GM19239 (cell line): Measurements from ENCODE around the gene DIP2C.
"Not testable (repeated sequence)": the region's sequence is repeated elsewhere in the genome, so short reads cannot be mapped to it uniquely, and the experiment has no call there.

Experiments
- DNase-seq: peaks from one replicate; pipeline ENCODE4 v3.0.0; 2011; ENCODE audit warnings: low spot score; ENCODE audit not compliant: insufficient read length
- FAIRE-seq: peaks from 2 replicates; lab custom pipeline; 2011; peaks lifted over from hg19 to GRCh38; lab: Jason Lieb, UNC

Gene DIP2C

DNA sequence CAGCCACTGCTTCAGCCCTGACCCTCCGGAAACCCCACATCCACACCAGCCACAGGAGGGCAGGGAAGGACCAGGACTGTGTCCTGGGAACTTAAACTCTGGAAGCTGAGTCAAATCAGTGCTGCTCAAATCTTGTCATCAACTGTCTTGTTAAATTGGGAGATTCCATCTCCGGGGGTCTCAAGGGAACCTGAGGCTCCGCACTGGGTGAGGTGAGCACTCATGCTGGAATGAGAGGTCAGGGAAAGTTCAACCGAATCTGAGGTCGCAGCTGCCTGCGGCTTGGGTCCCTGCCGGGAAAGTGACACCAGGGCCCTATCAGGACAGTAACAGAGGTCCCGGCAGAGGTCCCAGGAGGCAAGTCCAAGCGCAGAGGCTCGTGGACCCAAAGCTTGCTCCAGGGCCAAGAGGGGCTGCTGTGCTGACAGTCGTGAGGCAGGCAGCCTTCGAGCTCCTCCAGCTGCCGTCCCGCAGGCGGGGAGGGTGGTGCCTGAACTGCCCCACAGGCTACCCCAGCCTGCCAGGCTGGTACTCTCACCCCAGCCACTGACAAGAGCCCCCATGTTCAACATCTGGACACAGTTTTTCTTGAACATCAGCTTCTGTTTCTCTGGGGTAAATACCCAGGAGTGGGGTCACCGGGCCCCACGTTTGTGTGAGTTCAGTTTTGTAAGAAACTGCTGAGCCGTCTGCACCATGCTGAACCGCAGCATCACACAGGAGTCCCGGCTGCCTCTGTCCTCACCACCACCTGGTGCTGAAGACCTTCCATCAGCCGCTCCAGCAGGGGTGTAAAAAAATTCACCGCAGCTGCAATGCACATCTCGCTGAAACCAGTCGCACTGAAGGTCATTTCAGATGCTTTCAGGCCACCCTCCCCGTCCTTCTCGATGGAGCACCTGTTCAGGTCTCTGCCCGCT, 101.0 kb downstream of the DIP2C start:
- DNase-seq: no peak

DNA sequence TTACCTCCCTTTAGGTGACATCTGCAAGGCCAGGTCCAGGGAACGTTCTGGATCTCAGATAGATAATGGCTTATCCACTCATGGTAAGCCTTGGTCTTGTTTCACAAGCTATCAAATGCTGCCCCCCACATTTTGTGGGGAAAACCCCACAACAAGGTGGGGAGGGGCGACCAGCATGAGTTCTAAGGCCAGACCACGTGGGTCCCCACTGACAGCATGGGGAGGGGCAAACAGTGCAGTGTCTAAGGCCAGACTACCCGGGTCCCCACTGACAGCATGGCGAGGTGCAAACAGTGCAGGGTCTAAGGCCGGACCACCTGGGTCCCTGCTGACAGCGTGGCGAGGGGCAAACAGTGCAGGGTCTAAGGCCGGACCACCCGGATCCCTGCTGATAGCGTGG, 102.8 kb downstream of the DIP2C start:
- FAIRE-seq (no peak), DNase-seq (no peak)

More for the DNA sequence above, 101.0 kb downstream of the DIP2C start:
- no peak for FAIRE-seq

DNA sequence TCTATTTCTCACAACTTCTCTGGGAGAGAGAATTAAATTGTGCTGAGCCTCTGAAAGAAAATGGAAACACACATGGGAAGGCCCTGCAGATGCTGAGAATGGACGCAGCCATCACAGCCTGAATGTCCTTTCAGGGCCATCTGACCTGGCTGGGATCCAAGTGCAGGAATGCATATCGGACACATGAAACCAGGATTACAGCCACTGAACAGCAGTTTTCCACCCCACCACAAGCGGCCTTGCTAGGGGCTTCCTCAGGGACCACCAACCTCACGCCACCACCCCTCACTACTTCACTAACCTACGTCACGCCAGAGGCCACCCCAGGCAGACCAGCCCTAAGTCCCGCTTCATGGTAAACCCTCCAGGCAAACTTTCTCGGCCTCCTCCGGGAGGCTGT, 103.3 kb downstream of the DIP2C start:
- FAIRE-seq (no peak), DNase-seq (no peak)

DNA sequence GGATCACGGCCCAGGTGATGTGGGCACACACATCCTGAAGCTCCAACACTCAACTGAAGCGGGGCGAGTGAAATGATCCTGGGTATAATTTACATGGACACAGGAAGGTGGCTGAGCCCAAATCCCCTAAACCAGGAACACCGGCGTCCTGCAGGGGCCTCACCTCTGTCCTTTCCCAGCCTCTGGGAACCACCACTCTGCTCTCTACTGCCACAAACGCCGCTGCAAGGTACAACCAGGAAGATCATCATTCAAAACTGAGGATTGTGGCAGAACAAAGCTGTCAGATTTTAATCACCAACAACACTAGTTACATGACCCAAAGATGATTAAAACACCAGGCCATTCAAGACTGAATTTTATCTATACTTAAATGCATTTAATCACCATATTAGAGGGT, 104.0 kb downstream of the DIP2C start:
- DNase-seq: no peak

DNA sequence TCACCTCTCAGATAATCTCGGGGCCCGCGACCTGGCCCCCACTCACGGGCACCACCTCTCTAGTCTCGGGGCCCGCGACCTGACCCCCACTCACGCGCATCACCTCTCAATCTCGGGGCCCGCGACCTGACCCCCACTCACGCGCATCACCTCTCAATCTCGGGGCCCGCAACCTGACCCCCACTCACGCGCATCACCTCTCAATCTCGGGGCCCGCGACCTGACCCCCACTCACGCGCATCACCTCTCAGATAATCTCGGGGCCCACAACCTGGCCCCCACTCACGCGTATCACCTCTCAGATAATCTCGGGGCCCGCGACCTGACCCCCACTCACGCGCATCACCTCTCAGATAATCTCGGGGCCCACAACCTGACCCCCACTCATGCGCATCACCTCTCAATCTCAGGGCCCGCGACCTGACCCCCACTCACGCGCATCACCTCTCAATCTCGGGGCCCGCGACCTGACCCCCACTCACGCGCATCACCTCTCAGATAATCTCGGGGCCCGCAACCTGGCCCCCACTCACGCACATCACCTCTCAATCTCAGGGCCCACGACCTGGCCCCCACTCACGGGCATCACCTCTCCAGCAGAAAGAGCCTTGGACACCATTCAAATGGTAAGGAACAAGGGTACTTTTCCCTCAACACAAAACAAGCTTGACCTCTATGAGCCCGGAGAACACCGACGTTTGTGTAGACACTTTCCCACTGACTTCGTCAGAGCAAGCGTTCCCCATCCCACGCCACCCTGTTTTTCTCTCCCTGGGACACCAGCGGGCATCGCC, 104.8 kb downstream of the DIP2C start:
- not testable (repeated sequence) for DNase-seq, FAIRE-seq

More for the DNA sequence above, 104.0 kb downstream of the DIP2C start:
- no peak for FAIRE-seq

DNA sequence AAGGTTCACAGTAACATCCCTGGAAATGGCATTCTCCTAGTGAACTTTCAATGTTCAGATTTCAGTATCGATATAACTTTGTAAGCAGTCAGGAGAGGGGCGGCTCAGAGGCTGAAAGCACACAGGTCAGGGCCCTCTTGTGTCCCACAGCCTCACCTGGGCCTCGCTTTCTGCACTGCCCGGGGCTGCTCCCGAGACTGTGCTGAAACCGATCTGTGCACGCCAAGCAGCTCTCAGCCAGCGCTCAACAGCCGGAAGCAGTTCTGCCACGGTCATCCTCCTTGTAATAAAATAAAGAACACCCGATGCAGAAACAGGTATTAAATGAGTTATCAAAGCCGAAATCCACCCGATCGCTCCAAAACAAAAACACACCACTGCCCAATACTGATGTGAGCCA, 106.0 kb downstream of the DIP2C start:
- DNase-seq: no peak

DNA sequence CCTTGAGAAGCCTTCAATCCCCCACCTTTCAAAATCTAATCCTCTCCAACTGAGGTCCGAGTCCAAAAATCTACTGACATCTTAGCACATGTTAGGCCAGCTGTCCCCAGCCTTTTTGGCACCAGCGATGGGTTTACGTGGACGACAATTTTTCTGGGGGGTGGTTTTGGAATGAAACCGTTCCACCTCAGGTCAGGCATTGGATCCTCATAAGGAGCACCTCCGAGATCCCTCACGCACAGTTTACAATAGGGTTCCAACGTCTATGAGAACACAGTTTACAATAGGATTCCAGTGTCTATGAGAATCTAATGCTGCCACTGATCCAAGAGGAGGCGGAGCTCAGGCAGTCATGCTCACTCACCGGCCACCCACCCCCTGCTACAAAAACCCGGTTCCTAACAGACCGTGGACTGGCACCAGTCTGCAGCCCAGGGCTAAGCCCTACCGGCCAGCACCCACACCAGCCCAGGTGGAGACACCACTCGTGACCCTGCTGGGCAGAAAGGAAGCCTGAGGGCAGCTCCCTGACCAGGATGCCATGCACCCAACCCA, 107.6 kb downstream of the DIP2C start:
- FAIRE-seq: no peak
- no peak for DNase-seq

More for the DNA sequence above, 106.0 kb downstream of the DIP2C start:
- FAIRE-seq: no peak

DNA sequence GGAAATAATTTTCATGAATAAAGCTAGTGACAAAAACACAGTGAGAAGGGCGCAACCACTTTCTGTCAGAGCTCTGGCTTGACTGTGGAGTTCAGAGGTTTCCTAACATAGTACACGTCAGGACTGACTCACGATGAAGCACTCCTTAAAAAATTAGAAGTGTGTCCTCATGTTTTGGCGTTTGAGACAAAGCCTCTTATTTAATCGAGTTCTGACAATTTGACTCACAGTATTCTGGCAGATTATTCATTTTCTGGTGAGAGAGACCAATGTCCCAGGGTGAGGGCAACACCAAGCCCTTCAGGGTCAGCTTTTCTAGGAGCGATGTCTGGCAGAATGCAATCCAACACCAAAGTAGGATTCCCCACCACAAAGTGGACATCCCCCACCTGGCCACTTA, 108.7 kb downstream of the DIP2C start:
- no peak for DNase-seq
- FAIRE-seq: no peak

DNA sequence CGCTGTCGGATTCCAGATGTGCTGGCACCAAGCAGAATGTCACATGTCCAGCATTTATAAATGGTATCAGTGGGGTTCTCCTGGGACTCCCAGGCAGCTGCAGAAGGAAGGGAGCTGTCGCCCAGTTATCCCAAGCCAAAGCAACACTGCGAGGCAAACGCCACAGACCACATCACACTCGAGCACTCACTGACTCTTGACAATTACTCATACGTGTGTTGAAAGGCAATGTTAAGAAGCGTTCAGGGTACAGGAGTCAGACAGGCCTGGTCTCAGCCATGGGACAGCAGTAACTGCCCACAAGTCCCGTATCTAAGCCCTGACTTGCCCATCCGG, 113.4 kb downstream of the DIP2C start:
- DNase-seq: no peak
- no peak for FAIRE-seq

DNA sequence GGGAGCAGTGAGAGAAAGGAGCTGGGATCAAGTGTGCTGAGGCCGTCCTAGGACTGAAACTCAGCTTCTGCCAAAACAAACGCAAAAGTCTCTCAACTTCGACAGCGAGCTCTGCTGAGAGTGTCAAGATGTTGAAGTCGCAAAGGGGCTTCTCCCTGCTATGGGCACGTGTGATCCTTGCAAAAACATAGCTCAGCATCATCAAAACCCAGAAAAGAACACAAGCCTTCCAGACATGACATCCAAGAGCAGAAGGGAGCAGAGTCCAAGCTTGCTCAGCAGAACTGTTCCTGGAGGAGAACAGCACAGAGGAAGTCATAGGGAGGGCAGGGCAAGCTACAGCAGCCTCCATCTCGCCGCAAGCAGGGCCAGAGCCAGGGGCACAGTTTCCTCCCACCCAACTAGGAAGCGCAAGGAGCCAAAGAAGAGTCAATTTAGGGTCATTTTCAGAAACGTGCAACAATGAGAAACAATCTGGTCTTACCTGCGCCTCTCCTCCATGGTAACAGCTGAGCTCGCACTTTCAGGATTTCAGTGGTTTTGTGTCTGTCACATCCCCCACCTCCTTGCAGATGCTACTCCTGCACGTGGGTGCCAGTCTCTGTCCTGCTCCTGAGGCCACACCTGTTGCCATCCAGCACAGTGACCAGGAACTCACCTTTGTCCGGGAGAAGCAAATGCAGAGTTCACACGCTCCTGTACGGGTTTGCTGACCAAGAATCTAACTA, 113.9 kb downstream of the DIP2C start:
- DNase-seq: no peak
- no peak for FAIRE-seq

DNA sequence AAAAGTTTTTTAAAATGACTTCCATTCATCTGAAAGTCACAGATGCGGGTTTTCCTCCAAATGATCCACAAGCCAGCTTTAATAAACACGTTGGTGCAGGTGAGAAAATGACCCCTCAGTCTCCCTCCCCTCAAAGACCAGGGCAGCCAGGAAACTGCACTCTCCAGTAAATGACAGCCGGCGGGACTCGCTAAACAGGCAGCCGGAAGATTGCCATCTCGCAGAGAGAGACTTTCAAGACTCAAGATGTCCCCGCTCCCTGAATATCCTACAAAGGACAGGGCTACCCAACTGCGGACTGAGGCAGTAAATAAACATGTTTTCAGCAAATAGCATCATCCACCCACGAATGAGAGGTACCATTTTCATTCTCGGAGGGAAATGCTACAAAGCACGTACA, 116.8 kb downstream of the DIP2C start:
- DNase-seq (no peak), FAIRE-seq (no peak)

DNA sequence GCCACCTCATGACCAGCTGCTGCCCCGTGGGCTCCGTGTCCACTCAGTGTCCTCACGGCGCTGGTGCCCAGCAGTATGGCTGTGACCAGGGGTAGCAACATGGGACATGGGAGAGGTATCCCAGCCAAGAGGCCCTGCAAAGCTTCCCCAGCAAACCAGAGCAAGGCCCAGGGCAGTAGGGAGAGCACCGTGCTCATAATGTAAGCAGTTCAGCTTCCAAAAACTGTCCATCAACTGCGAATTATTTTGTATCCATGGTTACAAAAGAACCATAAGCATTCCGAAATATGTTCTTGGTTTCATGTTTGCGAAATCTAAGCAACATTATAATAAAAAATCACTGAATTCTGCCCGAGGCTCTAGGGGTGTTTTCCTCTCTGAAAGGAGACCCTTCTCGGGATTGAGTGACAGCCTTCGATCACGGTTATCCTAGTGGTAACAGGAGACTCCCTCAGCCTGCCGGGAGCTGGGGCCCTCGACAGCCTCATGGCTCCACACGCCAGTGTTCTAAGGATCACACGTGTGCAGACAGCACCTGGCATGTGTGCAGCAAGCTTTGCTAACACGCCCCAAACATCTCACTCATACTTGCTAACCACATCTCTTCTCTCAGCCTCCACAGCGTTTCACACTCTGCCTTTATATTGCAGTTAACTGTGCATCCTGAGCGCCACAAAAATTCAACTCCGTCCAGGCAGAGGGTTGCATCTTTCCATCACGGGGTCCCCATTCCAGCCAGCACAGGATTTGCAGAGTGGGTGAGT, 117.6 kb downstream of the DIP2C start:
- DNase-seq (no peak), FAIRE-seq (no peak)

DNA sequence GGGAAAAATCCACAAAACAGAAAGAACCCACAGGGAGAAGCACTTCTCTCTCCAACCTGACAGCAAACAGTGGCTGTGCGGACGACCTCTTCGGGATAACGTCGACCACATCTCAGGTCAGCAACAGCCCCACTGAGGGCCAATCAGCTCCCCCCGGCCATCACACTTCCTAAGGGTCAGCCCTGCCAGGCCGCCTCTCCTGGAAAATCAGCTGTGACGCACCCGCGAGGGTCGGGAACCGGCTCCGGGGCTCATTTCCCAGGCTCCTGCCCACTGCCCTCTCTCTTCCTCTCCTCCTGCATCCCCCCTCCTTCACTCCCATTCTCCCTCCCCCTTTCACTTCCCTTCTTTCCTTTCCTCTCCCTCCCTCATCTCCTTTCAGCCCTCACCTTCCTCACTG, 118.3 kb downstream of the DIP2C start:
- FAIRE-seq (no peak), DNase-seq (no peak)

DNA sequence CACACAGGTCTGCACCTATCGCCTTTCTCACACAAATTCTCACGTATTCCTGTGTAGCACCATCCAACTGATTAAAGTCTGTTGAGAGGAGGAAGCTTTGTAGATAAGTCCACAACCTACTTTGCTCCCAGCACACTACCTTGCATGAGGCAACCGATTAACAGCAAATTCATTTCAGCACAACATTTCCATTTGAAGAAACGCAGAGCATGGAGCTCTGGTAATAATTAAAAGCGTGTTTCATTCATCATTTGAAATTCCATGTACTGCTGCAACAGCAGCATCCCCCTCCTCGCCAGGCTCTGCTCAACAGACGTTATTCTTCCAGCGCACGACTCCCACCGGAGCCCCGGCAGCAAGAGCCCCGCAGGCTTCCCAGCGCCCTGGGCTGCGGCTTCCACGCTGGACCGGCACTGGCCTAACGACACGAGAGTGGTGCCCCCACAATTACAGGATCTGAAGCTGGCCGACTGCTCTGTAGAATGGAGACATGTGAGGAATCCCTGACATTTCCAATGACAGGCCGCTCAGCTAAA, 118.8 kb downstream of the DIP2C start:
- no peak for DNase-seq
- FAIRE-seq: no peak

DNA sequence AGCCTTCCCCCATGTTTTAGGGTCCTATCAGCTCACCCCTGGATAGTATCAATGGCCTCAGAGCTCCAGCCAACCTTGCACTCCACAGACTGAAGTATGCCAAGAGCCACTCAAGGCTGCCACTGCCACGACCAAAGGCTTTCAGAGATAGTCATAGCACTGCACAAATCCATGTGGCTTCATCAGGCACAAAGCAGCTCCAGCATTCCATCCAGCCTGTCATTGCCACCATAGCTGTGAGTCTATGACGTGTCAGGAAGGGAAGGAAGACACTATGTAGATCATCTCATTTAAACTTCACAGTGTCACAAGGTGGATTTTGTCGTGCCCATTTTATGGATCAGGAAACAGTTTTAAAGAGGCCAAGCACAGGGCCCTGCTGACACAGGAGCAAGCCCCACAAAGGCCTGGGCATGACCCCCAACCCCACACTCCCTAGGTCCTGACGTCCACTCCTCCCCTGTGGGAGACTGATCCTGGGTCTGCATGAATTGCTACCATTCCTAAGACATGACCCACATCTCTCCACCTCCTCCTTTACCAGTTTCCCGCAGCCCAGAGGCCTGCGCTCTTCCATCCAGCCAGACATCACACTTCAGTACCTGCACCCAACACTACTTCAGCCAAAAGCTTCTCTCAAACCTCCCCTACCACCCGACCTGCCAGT, 119.4 kb downstream of the DIP2C start:
- DNase-seq (no peak), FAIRE-seq (no peak)

DNA sequence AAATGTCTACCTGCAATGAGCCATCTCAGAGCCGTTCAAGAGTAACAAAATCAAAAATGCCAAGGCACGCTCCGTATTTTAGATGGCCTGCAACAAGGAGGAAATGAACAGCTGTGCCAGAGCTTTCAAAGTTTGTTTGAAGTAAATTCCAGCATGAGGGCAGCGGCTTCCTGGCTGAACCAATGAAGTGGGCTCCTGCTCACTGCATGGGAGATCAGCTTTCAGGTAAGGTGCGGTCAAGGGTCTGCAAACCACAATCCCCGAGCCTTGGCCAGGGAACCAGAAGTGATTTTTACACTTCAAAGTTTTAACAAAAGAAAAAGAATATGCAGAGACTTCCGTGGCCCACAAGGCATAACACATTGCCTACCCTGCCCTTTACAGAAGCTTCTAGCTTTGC, 120.6 kb downstream of the DIP2C start:
- DNase-seq (no peak), FAIRE-seq (no peak)

DNA sequence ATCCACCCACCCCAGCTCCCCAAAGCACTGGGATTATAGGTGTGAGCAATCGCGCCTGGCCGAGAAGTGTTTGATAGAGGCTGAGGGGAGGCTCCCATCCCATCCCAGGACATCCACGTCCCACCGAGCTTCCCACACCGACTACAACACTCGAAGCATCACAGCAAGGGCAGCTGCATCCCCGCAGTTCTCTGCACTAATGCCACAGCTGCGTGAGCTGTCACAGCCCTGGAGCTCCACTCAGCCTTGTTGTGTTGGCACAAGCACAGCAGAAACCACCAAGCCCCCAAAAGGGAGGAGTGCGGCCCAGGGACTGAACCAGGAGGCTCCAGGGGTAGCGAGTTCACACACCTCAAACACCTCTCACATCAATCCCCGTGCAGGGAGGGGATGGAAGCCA, 121.6 kb downstream of the DIP2C start:
- no peak for DNase-seq
- FAIRE-seq: no peak

DNA sequence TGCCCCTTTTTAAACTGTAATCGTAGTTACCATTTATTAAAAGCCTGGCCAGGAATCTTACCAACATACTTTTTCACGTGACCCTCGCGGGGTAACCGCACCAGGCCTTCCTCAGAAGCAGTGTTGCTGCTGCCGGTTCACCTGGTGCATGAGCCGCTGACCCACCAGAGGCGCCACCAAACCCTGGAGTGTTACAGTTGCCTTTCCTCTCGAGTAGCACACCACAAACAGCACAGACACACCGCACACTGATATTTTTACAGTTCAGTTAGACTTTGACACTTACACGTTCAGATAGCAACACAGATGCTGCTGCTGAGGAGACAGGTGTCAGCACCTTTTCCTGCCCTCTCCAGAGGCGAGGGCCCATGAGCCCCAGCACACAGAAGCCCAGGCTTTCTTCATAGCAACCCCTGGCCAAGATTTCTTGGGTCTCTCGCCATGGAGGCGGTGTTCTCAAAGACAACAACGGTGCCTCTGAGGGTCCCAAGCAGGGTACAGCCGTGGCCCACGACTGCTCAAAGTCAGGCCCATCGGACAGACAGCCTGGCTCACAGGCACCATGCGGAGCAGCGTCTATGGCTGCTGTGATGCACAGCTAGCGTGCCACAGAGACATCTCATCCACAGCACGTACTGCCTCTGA, 123.1 kb downstream of the DIP2C start:
- DNase-seq: no peak
- FAIRE-seq: no peak
